Suprapubic skin (tissue), 4 donors: ENCODE measurements around the gene SLC22A17. TPM values are rescaled to one million over a fixed set of nuclear protein-coding genes. Genes with fewer than 3 reads are reported as not detected.

ENCODE experiments used
- DNase-seq, 2 donors: peaks; one replicate each; pipeline ENCODE4 v3.0.0-alpha.2; 2019; ENCODE audit warnings: low spot score in 2 of 2
- H3K27ac ChIP-seq: fragments of 200-600 bp; sonication (generic); one replicate; pipeline ENCODE4 v1.5.1; 2019
- H3K27me3 ChIP-seq: fragments of 200-600 bp; sonication (generic); one replicate; pipeline ENCODE4 v1.5.1; 2019
- H3K36me3 ChIP-seq: fragments of 200-600 bp; sonication (generic); one replicate; pipeline ENCODE4 v1.5.1; 2019
- H3K4me1 ChIP-seq: fragments of 200-600 bp; sonication (generic); one replicate; pipeline ENCODE4 v1.5.1; 2019
- H3K4me3 ChIP-seq: fragments of 200-600 bp; sonication (generic); one replicate; pipeline ENCODE4 v1.5.1; 2019; ENCODE audit warnings: mild to moderate bottlenecking
- H3K9me3 ChIP-seq: fragments of 200-600 bp; sonication (generic); one replicate; pipeline ENCODE4 v1.5.1; 2019
- CTCF ChIP-seq, 2 donors: fragments of 200-600 bp in 1 of 2; fragments of 450-650 bp in 1 of 2; sonication (generic) in 1 of 2; IDR thresholded peaks; one replicate each; pipeline ENCODE4 v1.5.1; 2016 to 2019; ENCODE audit warnings: antibody characterized with exemption in 2 of 2, mild to moderate bottlenecking in 1 of 2, moderate library complexity in 1 of 2
- EP300 ChIP-seq: sonication (generic); formaldehyde crosslinking; IDR thresholded peaks from one replicate; pipeline ENCODE4 v1.6.1; 2017; ENCODE audit warnings: antibody characterized with exemption
- POLR2A ChIP-seq, 2 donors: fragments of 450-650 bp; IDR thresholded peaks; one replicate each; pipeline ENCODE4 v1.6.1; 2017; ENCODE audit warnings: antibody characterized with exemption in 2 of 2, mild to moderate bottlenecking in 2 of 2, moderate library complexity in 2 of 2
- POLR2AphosphoS5 ChIP-seq, 3 donors: sonication (generic); formaldehyde crosslinking; IDR thresholded peaks; one replicate each; pipeline ENCODE4 v1.6.1; 2017; ENCODE audit warnings: antibody characterized with exemption in 3 of 3
- WGBS: methylation state at CpG from one replicate; pipeline ENCODE4 v1.1.5; 2018; 5-methylcytosine and 5-hydroxymethylcytosine counted together
- total RNA-seq, 4 donors: library from RNA; depleted of rRNA; stranded (reverse); fragments of >200 nt; gene quantifications; one replicate each; pipeline ENCODE4 v1.1.0, GENCODE V29; 2016

The SLC22A17 gene
- total RNA-seq, 4 donors from 2014 or later: 15.4 to 67.6 (median 22.5) TPM

GRCh38 chr14:23310546-23310945, 42.1 kb downstream of the SLC22A17 start:
- WGBS: 88% methylated on average over 1 of the region's 1 CpG
- TF ChIP-seq EP300 (no peak), CTCF (IDR thresholded peaks at IDR 0.05) (no peak), POLR2A (IDR thresholded peaks at IDR 0.05) (no peak), POLR2AphosphoS5 (IDR thresholded peaks at IDR 0.05) (no peak)
- DNase-seq: peak in 1 of 2 donors; percentile 31
- Histone ChIP-seq H3K4me1 (peaks cover 36% of the 10 kb centered on the region), H3K27me3 (no peaks in the 10 kb centered on the region), H3K27ac (no peak overlapping the region), H3K36me3 (peaks cover 29% of the 10 kb centered on the region), H3K9me3 (no peaks in the 10 kb centered on the region), H3K4me3 (no peak overlapping the region)

GRCh38 chr14:23308721-23309445, 43.8 kb downstream of the SLC22A17 start:
- peaks cover 29% of the 10 kb centered on the region for H3K36me3 ChIP-seq
- H3K27ac ChIP-seq: no peak overlapping the region
- H3K4me3 ChIP-seq: peak overlapping the region; percentile 67
- H3K4me1 ChIP-seq: peaks cover 36% of the 10 kb centered on the region
- no peaks in the 10 kb centered on the region for H3K27me3 ChIP-seq
- no peaks in the 10 kb centered on the region for H3K9me3 ChIP-seq
- no peak for DNase-seq
- WGBS: 75% methylated on average over 17 of the region's 17 CpGs
- TF ChIP-seq POLR2A (IDR thresholded peaks at IDR 0.05): no peak
- no peak for TF ChIP-seq CTCF (IDR thresholded peaks at IDR 0.05)
- TF ChIP-seq EP300: no peak
- no peak for TF ChIP-seq POLR2AphosphoS5 (IDR thresholded peaks at IDR 0.05)

GRCh38 chr14:23307687-23308644, 44.7 kb downstream of the SLC22A17 start:
- Histone ChIP-seq H3K4me1 (peaks cover 39% of the 10 kb centered on the region), H3K36me3 (peaks cover 29% of the 10 kb centered on the region), H3K27ac (peak overlapping the region; percentile 88), H3K27me3 (no peaks in the 10 kb centered on the region), H3K9me3 (no peaks in the 10 kb centered on the region), H3K4me3 (peak overlapping the region; percentile 67)
- TF ChIP-seq CTCF (IDR thresholded peaks at IDR 0.05) (no peak), EP300 (no peak), POLR2A (IDR thresholded peaks at IDR 0.05) (no peak), POLR2AphosphoS5 (IDR thresholded peaks at IDR 0.05) (no peak)
- WGBS: 78% methylated on average over 21 of the region's 22 CpGs
- peak; percentile 40 to 72 for DNase-seq

GRCh38 chr14:23307146-23307530, 45.5 kb downstream of the SLC22A17 start:
- DNase-seq: no peak
- Histone ChIP-seq H3K36me3 (peaks cover 29% of the 10 kb centered on the region), H3K4me3 (peak overlapping the region; percentile 67), H3K9me3 (no peaks in the 10 kb centered on the region), H3K4me1 (peaks cover 43% of the 10 kb centered on the region), H3K27ac (peak overlapping the region; percentile 88), H3K27me3 (no peaks in the 10 kb centered on the region)
- WGBS: 21% methylated on average over 5 of the region's 5 CpGs
- TF ChIP-seq EP300: no peak
- no peak for TF ChIP-seq CTCF (IDR thresholded peaks at IDR 0.05)
- TF ChIP-seq POLR2A (IDR thresholded peaks at IDR 0.05): no peak
- no peak for TF ChIP-seq POLR2AphosphoS5 (IDR thresholded peaks at IDR 0.05)
